ENCODE measurements around the gene ATP5ME. TPM values are rescaled to one million over a fixed set of nuclear protein-coding genes. Genes with fewer than 3 reads are reported as not detected.

ATP5ME gene
- total and polyA plus RNA-seq, 2 of the 13 experiments (the other 11 are each of a cell fraction or from before 2014, with no cell fraction given), result 305 to 753 TPM

DNA sequence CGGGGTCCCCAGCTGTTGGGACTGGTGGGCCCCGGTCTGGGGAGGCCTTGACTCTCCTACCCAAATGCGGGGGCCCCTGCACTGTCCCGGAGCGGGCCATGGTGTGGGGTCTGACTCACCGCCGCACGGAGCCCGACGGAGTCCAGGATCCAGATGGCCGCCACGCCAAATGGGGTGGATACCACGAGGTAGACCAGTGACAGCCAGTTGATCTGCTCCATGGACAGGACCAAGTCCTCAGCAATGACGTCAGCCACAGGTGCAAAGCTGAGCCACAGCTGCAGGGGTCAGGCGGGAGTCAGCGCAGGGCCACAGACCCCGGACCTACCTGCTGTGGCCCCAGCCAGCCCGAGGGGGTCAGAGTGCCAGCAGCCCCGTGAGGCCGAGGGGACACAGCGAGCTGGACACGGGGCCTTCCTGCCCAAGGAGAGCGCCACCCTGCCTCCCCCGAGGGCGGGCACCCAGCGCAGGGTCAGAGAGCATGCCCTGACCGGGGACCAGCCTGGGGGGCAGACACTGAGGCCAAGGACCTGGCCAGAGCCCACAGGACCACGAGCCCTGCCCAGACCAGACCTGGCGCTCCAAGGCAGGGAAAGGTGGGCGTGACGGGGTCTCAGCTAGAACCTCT is 12.5 kb upstream of the ATP5ME start (continued):
- TF ChIP-seq ZXDC (CRISPR knock-in tag; IDR thresholded peaks at IDR 0.05) (no peak), NFRKB (IDR thresholded peaks at IDR 0.05) (no peak), CENPT (CRISPR knock-in tag; IDR thresholded peaks at IDR 0.05; ENCODE audit: low read depth) (no peak), LCORL (IDR thresholded peaks at IDR 0.05) (no peak), LCORL (CRISPR knock-in tag; IDR thresholded peaks at IDR 0.05) (no peak), TAF15 (IDR thresholded peaks at IDR 0.05; ENCODE audit: low read depth, low read length, poor library complexity, severe bottlenecking) (no peak), CREB1 (IDR thresholded peaks at IDR 0.05) (peak; percentile 88), CREB1 (CRISPR knock-in tag; IDR thresholded peaks at IDR 0.05) (no peak), ZEB1 (IDR thresholded peaks at IDR 0.05; ENCODE audit: insufficient replicate concordance, low read depth) (no peak), NFIC (IDR thresholded peaks at IDR 0.05; ENCODE audit: low read length) (no peak), AGO2 (optimal IDR thresholded peaks at IDR 0.05; ENCODE audit: low read depth, low read length) (no peak)

All from HepG2 (cell line).